Right renal pelvis (tissue), 4 donors: ENCODE results near the gene TSEN54. TPM values are rescaled to one million over a fixed set of nuclear protein-coding genes. Genes with fewer than 3 reads are reported as not detected.
"Not testable (repeated sequence)": the region's sequence is repeated elsewhere in the genome, so short reads cannot be mapped to it uniquely, and the experiment has no call there.

Source experiments
- DNase-seq, 4 donors: peaks; one replicate each; pipeline ENCODE4 v3.0.0-alpha.2; 2013; ENCODE audit warnings: low read depth in 4 of 4, low spot score in 3 of 4, missing footprints in 1 of 4
- polyA plus RNA-seq, 4 donors: library from polyadenylated mRNA; unstranded; fragments of 120-200 nt; gene quantifications; one replicate each; pipeline ENCODE4 v1.2.1, GENCODE V29; 2013; ENCODE audit not compliant: insufficient read length in 4 of 4

Gene TSEN54
- polyA plus RNA-seq, 4 donors = 38.9 to 49.2 (median 48.1) TPM

- DNase-seq = peak; percentile 88 to 93 (median 91)
These were observed 653 bp upstream of the TSEN54 start, which contains the start of gene CASKIN2 for GRCh38 chr17:75515496-75516254. Gene CASKIN2 (minus strand): TSS chr17:75515537. CDS start chr17:75513804, 1,733 bp downstream.

- no peak for DNase-seq
These were observed 430 bp downstream of the TSEN54 start for GRCh38 chr17:75516619-75517296.

GRCh38 chr17:75517297-75517865 is 1.1 kb downstream of the TSEN54 start:
- DNase-seq = no peak

GRCh38 chr17:75518201-75518600 is 1.9 kb downstream of the TSEN54 start:
- no peak for DNase-seq

GRCh38 chr17:75518983-75519537 is 2.7 kb downstream of the TSEN54 start:
- no peak for DNase-seq

- DNase-seq = not testable (repeated sequence)
These were observed 4.1 kb downstream of the TSEN54 start for GRCh38 chr17:75520413-75520812.

GRCh38 chr17:75521290-75521689 is 5.0 kb downstream of the TSEN54 start:
- DNase-seq = no peak

GRCh38 chr17:75521951-75522727 is 5.8 kb downstream of the TSEN54 start:
- no peak for DNase-seq

- DNase-seq = no peak
These were observed 7.3 kb downstream of the TSEN54 start for GRCh38 chr17:75523647-75524046.

- DNase-seq = no peak
These were observed 8.1 kb downstream of the TSEN54 start for GRCh38 chr17:75524269-75524969.

GRCh38 chr17:75524970-75525805 is 8.9 kb downstream of the TSEN54 start, which contains the start of gene LLGL2:
Gene LLGL2 (plus strand): TSS chr17:75525697. CDS start chr17:75543427, 17,730 bp downstream.
- peak in 3 of 4 donors; percentile 76 to 79 (median 76) for DNase-seq

GRCh38 chr17:75525806-75526554 is 9.7 kb downstream of the TSEN54 start:
- DNase-seq = no peak

GRCh38 chr17:75526555-75527270 is 10.4 kb downstream of the TSEN54 start:
- DNase-seq = no peak

- no peak for DNase-seq
These were observed 14.8 kb downstream of the TSEN54 start for GRCh38 chr17:75530837-75531720.

- no peak for DNase-seq
These were observed 15.4 kb downstream of the TSEN54 start for GRCh38 chr17:75531721-75532072.

GRCh38 chr17:75535119-75535537 is 18.8 kb downstream of the TSEN54 start:
- no peak for DNase-seq

- DNase-seq = no peak
These were observed 19.5 kb downstream of the TSEN54 start for GRCh38 chr17:75535871-75536270.
